ENCODE data around the gene KLHDC4.

GRCh38 chr16:87739801-87740200 lies 26.0 kb downstream of the KLHDC4 start:
- TF ChIP-seq CTCF (conservative IDR thresholded peaks at IDR 0.05; ENCODE audit: low read depth in 2 of 2) (no peak), EZH2 (IDR thresholded peaks at IDR 0.05; ENCODE audit: low read depth, unreplicated experiment) (no peak), POLR2AphosphoS5 (IDR thresholded peaks at IDR 0.05; ENCODE audit: low read depth) (no peak), EZH2phosphoT487 (IDR thresholded peaks at IDR 0.05; ENCODE audit: unreplicated experiment) (no peak), REST (IDR thresholded peaks at IDR 0.05; ENCODE audit: unreplicated experiment) (no peak), ZNF114 (CRISPR knock-in tag; IDR thresholded peaks at IDR 0.05) (no peak)

Measured in GM23338 (cell line).